DMS79 (cell line): Measurements from ENCODE around the gene OSBPL10.

Experiments
- DNase-seq: peaks from one replicate; lab custom pipeline; 2025; lab: John Stamatoyannopoulos, UW

Gene OSBPL10

GRCh38 chr3:31922962-31923361 is 58.1 kb downstream of the OSBPL10 start:
- DNase-seq, result no peak

- no peak for DNase-seq
These were observed 59.2 kb downstream of the OSBPL10 start for GRCh38 chr3:31921837-31922236.

GRCh38 chr3:31920310-31920709 is 60.8 kb downstream of the OSBPL10 start:
- DNase-seq, result no peak

- no peak for DNase-seq
These were observed 61.5 kb downstream of the OSBPL10 start for GRCh38 chr3:31919528-31919927.

- no peak for DNase-seq
These were observed 62.6 kb downstream of the OSBPL10 start for GRCh38 chr3:31918179-31919150.

- DNase-seq, result no peak
These were observed 63.6 kb downstream of the OSBPL10 start for GRCh38 chr3:31917303-31918005.

GRCh38 chr3:31911643-31912042 is 69.4 kb downstream of the OSBPL10 start:
- no peak for DNase-seq

- no peak for DNase-seq
These were observed 69.9 kb downstream of the OSBPL10 start for GRCh38 chr3:31911124-31911523.

- DNase-seq, result no peak
These were observed 71.6 kb downstream of the OSBPL10 start for GRCh38 chr3:31909455-31909854.

- no peak for DNase-seq
These were observed 72.5 kb downstream of the OSBPL10 start for GRCh38 chr3:31908391-31909097.

GRCh38 chr3:31906182-31906581 is 74.9 kb downstream of the OSBPL10 start:
- DNase-seq, result no peak

GRCh38 chr3:31903686-31904431 is 77.2 kb downstream of the OSBPL10 start:
- no peak for DNase-seq

- DNase-seq, result no peak
These were observed 80.5 kb downstream of the OSBPL10 start for GRCh38 chr3:31900583-31900982.

- no peak for DNase-seq
These were observed 84.2 kb downstream of the OSBPL10 start for GRCh38 chr3:31896648-31897433.

GRCh38 chr3:31896026-31896425 is 85.0 kb downstream of the OSBPL10 start:
- no peak for DNase-seq

- no peak for DNase-seq
These were observed 85.6 kb downstream of the OSBPL10 start for GRCh38 chr3:31895471-31895870.

- DNase-seq, result no peak
These were observed 88.0 kb downstream of the OSBPL10 start for GRCh38 chr3:31892916-31893573.

GRCh38 chr3:31892500-31892899 is 88.6 kb downstream of the OSBPL10 start:
- no peak for DNase-seq

- DNase-seq, result no peak
These were observed 89.1 kb downstream of the OSBPL10 start for GRCh38 chr3:31891876-31892455.
